HG02678 (cell line): ENCODE results near the gene CAPN10.
A peak's percentile ranks its signal among the peaks of the same experiment; 100 is the strongest.

Source experiments
- ATAC-seq: cut with Tn5 transposase; IDR thresholded peaks from one replicate; pipeline ENCODE4 v1.9.1; 2021; ENCODE audit warnings: mild to moderate bottlenecking, moderate library complexity; ENCODE audit not compliant: unreplicated experiment

The CAPN10 gene

DNA sequence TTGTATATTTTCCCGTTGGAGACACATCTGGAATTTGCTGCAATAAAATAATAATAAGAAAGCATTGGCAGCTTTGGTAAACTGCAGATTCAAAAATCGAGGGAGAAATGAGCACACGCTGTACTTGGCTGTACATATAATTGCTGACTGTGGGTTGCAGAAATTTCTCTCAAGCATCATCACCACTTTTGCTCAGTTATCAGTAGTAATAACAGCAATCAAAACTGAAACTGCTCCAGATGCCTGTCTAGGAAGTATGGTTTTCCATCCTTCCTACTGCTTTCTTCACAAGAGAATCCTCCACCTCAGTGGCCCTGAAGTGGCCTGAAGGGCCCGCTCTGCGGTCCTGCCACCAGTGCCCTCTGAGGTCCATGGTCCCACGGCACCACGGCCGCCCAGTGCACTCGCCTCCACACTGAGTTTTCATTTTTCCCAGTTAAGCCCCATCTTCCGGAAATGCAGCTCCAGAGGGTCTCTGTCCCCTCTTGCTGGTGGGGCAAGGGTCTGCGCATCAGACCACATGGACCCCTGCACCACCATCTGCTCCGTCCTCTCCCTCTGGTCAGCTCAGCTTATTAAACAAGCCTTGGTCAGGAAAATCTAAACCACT lies 22.5 kb upstream of the CAPN10 start:
- ATAC-seq: no peak

- ATAC-seq: no peak
Measured at GRCh38 chr2:240564561-240565332, 21.8 kb upstream of the CAPN10 start.

- peak; percentile 29 for ATAC-seq
Measured at GRCh38 chr2:240565333-240566202, 21.0 kb upstream of the CAPN10 start.

DNA sequence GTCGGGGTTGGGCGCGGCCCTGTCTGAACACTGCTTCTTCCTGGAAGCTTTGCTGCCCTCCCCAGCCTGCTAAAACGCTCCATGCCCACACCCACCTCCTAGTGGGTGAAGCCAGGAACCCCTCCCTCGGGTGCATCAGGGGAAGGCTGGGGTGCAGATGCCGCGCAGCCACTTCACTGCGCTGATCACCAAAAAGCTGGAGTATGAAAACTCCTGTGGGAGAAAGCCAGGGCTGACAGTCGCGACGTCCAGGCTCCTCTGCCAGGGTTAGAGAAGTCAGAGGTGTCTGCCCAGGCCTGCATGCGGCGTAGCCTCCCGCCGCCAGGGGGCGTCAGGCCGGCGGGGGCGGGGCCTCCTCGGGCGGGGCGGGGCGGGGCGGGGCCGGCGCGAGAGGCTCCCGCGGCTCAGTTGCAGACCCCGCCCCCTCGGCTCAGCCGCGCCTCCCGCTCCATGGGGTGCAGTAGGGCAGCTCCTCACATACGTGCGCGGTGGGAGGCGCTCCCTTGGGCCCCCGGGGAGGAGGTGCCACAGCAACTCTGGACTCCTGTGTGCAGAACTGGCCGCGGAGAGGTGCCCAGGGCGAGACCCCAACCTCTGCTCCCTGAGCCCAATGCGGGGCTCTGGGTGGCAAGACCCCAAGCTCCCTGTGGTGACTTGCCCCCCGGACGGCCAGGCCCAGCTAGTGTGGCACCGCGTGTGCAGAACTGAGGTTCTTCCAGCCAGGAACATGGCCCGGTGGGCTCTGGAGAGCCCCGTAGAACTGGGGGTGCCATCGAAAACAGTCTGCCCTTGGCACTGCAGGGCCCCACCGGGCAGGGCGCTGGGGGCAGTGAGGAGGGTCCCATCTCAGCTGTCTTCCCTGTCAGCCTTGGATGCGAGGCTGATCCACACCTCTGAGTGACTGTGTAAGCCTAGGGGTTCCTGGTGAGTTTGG lies 20.1 kb upstream of the CAPN10 start:
- peak; percentile 48 for ATAC-seq

GRCh38 chr2:240567137-240567871 lies 19.2 kb upstream of the CAPN10 start:
- no peak for ATAC-seq

GRCh38 chr2:240567872-240568677 lies 18.5 kb upstream of the CAPN10 start, which contains the start of gene RNPEPL1:
Gene RNPEPL1, plus strand, starts transcription at chr2:240568484. Its CDS starts 103 bp downstream, at chr2:240568587.
- ATAC-seq: peak; percentile 42

GRCh38 chr2:240568678-240569522 lies 17.6 kb upstream of the CAPN10 start:
- ATAC-seq: peak; percentile 29

DNA sequence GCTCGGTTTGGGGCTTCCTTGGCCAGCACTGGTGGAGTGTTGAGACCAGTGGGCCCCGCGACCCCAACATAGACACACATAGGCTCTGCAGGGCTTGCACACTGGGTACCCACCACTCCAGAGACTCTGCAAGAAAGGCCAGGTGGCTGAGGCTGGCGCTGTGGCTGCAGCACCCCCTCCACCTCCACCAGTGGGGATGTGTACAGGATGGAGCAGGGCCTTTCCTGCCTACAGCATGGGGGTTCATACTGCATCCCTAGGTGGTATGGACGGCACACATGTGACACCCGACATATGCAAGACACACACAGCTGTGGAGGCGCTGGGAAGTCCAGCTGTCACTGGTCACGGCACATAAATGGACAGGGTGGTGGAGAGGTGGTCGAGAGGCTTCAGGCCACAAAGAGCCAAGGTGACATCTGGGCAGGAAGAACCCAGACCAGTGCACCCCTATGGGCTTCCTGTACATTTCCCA lies 17.0 kb upstream of the CAPN10 start:
- no peak for ATAC-seq

DNA sequence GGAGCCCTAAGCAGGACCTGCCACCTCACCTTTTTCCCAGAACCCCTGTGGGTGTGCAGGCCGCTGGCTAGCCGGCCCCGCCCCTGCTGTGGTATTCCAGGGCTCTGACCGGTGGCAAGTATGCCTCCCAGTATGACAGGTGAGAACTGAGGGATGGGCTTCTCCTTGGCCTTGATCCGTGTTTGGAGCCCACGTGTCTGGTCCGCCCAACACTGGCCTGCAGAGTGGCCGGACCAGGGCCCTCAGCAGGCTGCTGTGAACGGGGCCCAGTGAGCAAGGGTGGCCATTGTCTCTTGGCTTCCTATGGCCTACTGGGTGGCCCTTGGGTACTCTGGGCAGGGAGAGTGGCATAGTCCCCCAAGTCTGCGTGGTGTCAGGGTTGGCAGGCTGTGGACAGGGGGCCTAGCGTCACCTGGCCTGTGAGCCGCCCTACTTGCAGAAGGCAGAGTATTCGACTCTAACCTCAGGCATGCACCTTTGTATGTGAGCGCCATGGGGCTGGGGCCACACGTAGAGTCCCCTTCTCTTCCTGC lies 16.5 kb upstream of the CAPN10 start:
- ATAC-seq: no peak

DNA sequence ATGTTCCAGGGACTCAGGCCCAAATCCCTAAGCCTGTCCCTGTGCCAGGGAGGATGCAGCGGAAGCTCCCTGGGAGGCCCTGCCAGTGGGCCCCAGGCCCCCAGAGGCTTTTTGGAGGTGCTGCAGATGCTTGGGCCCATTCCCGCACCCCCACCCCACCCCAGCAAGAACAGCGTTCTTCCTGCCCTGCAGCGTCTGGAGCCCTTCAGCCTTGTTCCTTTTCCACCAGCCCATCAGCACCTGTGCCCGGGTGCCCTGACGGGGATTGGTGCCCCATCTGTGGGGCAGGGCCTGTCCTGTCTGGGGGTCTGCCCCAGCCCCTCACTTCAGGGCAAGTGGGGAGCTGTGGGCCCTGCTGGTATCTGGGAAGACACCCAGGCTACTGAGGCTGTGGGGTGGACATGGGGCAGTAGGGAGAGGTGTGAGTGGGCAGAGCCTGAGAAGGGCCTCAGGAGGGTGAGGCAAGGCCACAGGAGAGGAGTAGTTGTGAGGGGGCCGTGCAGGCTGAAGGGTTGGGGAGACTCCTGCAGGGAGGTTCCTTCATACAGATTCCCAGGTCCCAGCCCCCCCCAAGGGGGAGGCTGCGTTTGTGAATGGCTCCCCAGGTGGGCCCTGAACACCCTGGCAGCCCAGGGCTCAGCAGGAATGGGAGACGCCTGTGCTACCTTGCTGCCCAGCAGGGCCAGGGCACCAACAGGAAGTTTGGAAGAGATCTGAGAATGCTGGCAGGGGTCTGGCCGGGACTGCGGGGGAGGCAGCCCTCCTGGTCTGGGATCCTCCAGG lies 15.8 kb upstream of the CAPN10 start:
- ATAC-seq: no peak

- ATAC-seq: no peak
Measured at GRCh38 chr2:240571314-240571973, 15.1 kb upstream of the CAPN10 start.

DNA sequence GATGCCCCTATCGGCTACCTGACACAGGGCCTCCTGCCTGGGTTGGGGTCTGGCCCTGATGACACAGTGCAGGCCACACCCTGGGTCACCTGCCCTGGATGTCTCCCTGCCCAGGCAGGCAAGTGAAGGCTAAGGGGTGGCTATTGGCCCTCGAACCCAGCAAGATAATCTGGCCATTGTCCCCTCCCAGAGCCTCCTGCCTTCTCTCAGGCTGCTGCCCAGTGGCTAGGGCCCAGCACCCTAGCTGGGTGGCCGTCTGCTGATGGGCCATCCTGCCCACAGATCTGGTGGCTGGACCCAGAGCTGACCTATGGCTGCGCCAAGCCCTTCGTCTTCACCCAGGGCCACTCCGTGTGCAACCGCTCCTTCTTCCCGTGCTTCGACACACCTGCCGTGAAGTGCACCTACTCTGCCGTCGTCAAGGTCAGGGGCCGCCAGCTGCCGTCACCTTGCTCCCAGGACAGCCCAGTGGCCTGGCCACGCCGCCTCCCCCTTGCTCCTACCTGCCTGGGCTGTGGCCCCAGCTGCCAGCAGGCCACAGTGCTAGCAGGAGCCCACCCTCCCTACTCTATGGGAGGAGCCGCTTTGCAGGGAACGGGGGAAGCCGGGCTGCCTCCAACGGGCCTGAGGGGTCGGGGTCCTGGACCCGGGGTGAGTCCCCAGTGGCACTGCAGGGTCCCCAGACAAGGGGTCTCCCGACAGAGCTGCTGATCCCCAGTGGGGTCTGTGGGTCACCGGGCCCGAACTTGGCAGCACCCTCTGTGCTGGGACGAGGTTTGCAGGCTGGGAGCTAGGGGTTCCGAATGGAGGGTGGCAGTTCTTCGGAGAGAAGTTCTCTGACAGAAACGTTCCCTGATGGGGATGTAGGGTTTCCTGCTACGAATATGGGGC lies 14.1 kb upstream of the CAPN10 start:
- ATAC-seq: no peak

DNA sequence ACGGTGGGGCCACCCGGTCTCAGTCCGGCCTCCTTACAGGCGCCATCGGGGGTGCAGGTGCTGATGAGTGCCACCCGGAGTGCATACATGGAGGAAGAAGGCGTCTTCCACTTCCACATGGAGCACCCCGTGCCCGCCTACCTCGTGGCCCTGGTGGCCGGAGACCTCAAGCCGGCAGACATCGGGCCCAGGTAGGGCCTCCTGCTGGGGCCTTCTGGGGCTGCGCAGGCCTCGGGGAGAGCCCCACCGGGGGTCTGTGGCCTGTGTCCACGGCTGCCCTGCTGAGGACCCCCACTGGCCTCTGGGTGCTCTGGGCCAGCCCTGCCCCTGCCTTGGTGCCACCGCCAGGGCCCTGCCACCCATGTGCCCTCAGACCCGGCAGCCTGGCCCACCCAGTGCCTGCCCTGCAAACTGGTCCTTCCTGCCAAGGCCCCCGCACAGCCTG lies 13.4 kb upstream of the CAPN10 start:
- no peak for ATAC-seq

GRCh38 chr2:240573516-240574385 lies 12.8 kb upstream of the CAPN10 start:
- no peak for ATAC-seq
